MM.1S (cell line): ENCODE results near the gene PAQR5.

Experiments used
- DNase-seq: peaks from one replicate; pipeline ENCODE4 v3.0.0-alpha.2; 2015
- H2AFZ ChIP-seq: fragments of 300-600 bp; sonication (generic); 2 replicates; pipeline ENCODE4 v1.6.0; 2016; ENCODE audit warnings: antibody characterized with exemption, low read length
- H3F3A ChIP-seq: fragments of 300-600 bp; sonication (generic); 2 replicates; pipeline ENCODE4 v1.6.1; 2016; ENCODE audit warnings: mild to moderate bottlenecking, antibody characterized with exemption, low read length, moderate library complexity, mixed read lengths; ENCODE audit not compliant: insufficient read depth
- H3K27ac ChIP-seq: fragments of 300-600 bp; sonication (generic); 2 replicates; pipeline ENCODE4 v1.5.1; 2016; ENCODE audit warnings: mild to moderate bottlenecking, low read length
- H3K27me3 ChIP-seq: fragments of 300-600 bp; sonication (generic); replicated peaks from 2 replicates; pipeline ENCODE4 v1.6.0; 2016; ENCODE audit warnings: low read length; ENCODE audit not compliant: insufficient read depth
- H3K36me3 ChIP-seq: fragments of 300-600 bp; sonication (generic); replicated peaks from 2 replicates; pipeline ENCODE4 v1.6.1; 2016; ENCODE audit warnings: mild to moderate bottlenecking, low read length, mixed read lengths; ENCODE audit not compliant: insufficient read depth
- H3K4me1 ChIP-seq: fragments of 300-600 bp; sonication (generic); 2 replicates; pipeline ENCODE4 v1.6.1; 2016; ENCODE audit warnings: low read length, mixed read lengths
- H3K4me2 ChIP-seq: fragments of 300-600 bp; sonication (generic); 2 replicates; pipeline ENCODE4 v1.6.0; 2016; ENCODE audit warnings: low read depth, low read length
- H3K4me3 ChIP-seq: fragments of 300-600 bp; sonication (generic); 2 replicates; pipeline ENCODE4 v1.5.1; 2016; ENCODE audit warnings: low read length, mixed read lengths
- H3K79me2 ChIP-seq: fragments of 300-600 bp; sonication (generic); 2 replicates; pipeline ENCODE4 v1.6.1; 2016; ENCODE audit warnings: mixed run types, low read length, mixed read lengths
- H3K9ac ChIP-seq: fragments of 300-600 bp; sonication (generic); 2 replicates; pipeline ENCODE4 v1.6.1; 2016; ENCODE audit warnings: low read length, mixed read lengths
- H3K9me2 ChIP-seq: fragments of 300-600 bp; sonication (generic); replicated peaks from 2 replicates; pipeline ENCODE4 v1.6.1; 2016; ENCODE audit warnings: mild to moderate bottlenecking, low read length, mixed read lengths; ENCODE audit not compliant: insufficient read depth
- H3K9me3 ChIP-seq: fragments of 300-600 bp; sonication (generic); replicated peaks from 2 replicates; pipeline ENCODE4 v1.6.1; 2016; ENCODE audit warnings: mild to moderate bottlenecking, low read length, mixed read lengths; ENCODE audit not compliant: insufficient read depth
- H4K20me1 ChIP-seq: fragments of 300-600 bp; sonication (generic); 2 replicates; pipeline ENCODE4 v1.6.1; 2016; ENCODE audit warnings: mild to moderate bottlenecking, low read length, moderate library complexity, mixed read lengths; ENCODE audit not compliant: insufficient read depth
- EZH2 ChIP-seq: fragments of 300-600 bp; sonication (generic); optimal IDR thresholded peaks from 2 replicates; pipeline ENCODE3; 2017; ENCODE audit warnings: low read depth, mild to moderate bottlenecking, antibody characterized with exemption, low read length, mixed read lengths
- EZH2phosphoT487 ChIP-seq: fragments of 300-600 bp; sonication (generic); IDR thresholded peaks from 2 replicates; pipeline ENCODE4 v1.6.1; 2018; ENCODE audit warnings: antibody characterized with exemption, low read length
- TF ChIP-seq, protein P1 (sequence below): fragments of 300-600 bp; sonication (generic); IDR thresholded peaks from 2 replicates; pipeline ENCODE4 v1.5.1; 2016; ENCODE audit warnings: antibody characterized with exemption, low read length, mixed read lengths

The PAQR5 gene

DNA sequence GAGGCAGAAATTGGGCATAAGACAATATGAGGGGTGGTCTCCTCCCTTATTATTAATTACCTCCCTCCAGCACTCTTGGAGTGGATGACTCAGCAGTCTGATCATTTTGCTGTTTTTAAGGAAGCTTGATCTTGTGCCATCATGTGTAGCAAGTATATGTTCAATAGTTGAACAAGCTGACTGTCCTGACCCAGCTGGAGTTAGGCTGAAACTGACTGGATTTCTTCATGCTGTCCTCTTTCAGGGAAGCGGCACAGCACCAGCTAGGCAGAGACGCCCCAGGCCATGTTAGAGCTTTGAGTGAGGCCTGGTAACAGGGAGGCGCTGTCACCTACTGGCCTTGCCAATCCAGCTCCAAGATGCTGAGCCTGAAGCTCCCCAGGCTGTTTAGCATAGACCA lies 61.0 kb downstream of the PAQR5 start:
- Histone ChIP-seq H4K20me1 (no peaks in the 10 kb centered on the region), H3K27me3 (no peaks in the 10 kb centered on the region), H3K9me2 (no peaks in the 10 kb centered on the region), H3K4me3 (no peak overlapping the region), H3K79me2 (no peaks in the 10 kb centered on the region), H3K4me1 (no peaks in the 10 kb centered on the region), H3K36me3 (no peaks in the 10 kb centered on the region), H3K4me2 (no peak overlapping the region), H2AFZ (no peak overlapping the region), H3K9ac (no peak overlapping the region), H3F3A (no peaks in the 10 kb centered on the region), H3K9me3 (no peaks in the 10 kb centered on the region), H3K27ac (no peak overlapping the region)
- DNase-seq = no peak
- TF ChIP-seq, protein P1, sequence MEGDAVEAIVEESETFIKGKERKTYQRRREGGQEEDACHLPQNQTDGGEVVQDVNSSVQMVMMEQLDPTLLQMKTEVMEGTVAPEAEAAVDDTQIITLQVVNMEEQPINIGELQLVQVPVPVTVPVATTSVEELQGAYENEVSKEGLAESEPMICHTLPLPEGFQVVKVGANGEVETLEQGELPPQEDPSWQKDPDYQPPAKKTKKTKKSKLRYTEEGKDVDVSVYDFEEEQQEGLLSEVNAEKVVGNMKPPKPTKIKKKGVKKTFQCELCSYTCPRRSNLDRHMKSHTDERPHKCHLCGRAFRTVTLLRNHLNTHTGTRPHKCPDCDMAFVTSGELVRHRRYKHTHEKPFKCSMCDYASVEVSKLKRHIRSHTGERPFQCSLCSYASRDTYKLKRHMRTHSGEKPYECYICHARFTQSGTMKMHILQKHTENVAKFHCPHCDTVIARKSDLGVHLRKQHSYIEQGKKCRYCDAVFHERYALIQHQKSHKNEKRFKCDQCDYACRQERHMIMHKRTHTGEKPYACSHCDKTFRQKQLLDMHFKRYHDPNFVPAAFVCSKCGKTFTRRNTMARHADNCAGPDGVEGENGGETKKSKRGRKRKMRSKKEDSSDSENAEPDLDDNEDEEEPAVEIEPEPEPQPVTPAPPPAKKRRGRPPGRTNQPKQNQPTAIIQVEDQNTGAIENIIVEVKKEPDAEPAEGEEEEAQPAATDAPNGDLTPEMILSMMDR = no peak
- TF ChIP-seq EZH2 = no peak
- TF ChIP-seq EZH2phosphoT487 = no peak

DNA sequence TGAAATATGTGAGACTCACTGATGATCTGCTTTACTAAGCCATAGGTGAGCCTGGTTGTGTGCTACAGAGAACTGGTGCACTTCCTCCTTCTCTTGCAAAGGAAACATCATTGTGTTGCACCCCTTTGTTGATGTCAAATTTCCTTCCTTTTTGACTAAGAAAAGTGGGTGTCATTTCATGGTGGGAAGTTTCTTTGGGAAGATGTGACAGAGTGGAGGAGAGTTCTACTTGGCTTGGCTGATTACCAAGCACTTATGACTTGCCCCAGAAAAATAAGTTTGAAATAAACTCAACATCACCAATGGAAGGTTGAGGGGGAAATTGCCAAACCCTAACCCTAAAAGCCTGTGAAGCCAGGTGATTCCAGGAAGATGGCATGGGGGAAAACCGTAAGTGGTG lies 61.9 kb downstream of the PAQR5 start:
- Histone ChIP-seq H3K9me3 (no peaks in the 10 kb centered on the region), H3K4me2 (no peak overlapping the region), H3K27ac (no peak overlapping the region), H3K4me1 (no peaks in the 10 kb centered on the region), H2AFZ (no peak overlapping the region), H3K27me3 (no peaks in the 10 kb centered on the region), H3K9me2 (no peaks in the 10 kb centered on the region), H3K79me2 (no peaks in the 10 kb centered on the region), H3K4me3 (no peak overlapping the region), H4K20me1 (no peaks in the 10 kb centered on the region), H3F3A (no peaks in the 10 kb centered on the region), H3K9ac (no peak overlapping the region), H3K36me3 (no peaks in the 10 kb centered on the region)
- DNase-seq = no peak
- TF ChIP-seq EZH2 (no peak), EZH2phosphoT487 (no peak)
- TF ChIP-seq, protein P1 = no peak

DNA sequence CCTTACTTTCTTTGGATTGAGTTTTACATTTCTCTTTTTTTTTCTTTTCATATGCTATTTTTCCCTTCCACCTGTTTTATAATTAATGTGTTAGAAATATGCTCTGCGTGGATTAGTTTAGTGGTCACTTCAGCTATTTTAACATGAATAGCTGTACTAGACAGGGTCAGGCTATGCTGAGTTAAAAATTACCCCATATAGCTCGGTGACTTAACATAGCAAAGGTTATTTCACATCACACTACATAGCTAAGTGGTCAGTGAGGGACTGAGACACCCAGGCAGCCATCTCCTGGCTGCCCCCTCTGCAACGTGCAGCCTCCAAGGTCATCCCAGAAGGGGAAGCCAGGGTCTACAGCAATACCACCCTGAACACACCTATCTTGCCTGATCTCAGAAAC lies 68.5 kb downstream of the PAQR5 start:
- no peak for DNase-seq
- H3K27ac ChIP-seq = no peak overlapping the region
- no peaks in the 10 kb centered on the region for H3K4me1 ChIP-seq

More for the DNA sequence above, 68.5 kb downstream of the PAQR5 start:
- no peak overlapping the region for H3K4me2 ChIP-seq
- no peak overlapping the region for H2AFZ ChIP-seq
- H3K36me3 ChIP-seq = no peaks in the 10 kb centered on the region
- H4K20me1 ChIP-seq = no peaks in the 10 kb centered on the region
- no peaks in the 10 kb centered on the region for H3F3A ChIP-seq
- H3K79me2 ChIP-seq = no peaks in the 10 kb centered on the region
- no peak overlapping the region for H3K9ac ChIP-seq
- H3K4me3 ChIP-seq = no peak overlapping the region
- H3K9me2 ChIP-seq = no peaks in the 10 kb centered on the region
- H3K27me3 ChIP-seq = no peaks in the 10 kb centered on the region
- TF ChIP-seq EZH2 = no peak
- no peak for TF ChIP-seq EZH2phosphoT487
- TF ChIP-seq, protein P1 = no peak
- H3K9me3 ChIP-seq = no peaks in the 10 kb centered on the region
